HG03045 (cell line): Measurements from ENCODE around the gene KLHDC3.

Experiments
- ATAC-seq: cut with Tn5 transposase; IDR thresholded peaks from one replicate; pipeline ENCODE4 v1.9.1; 2021; ENCODE audit warnings: mild to moderate bottlenecking, moderate library complexity; ENCODE audit not compliant: unreplicated experiment

Gene KLHDC3, protein sequence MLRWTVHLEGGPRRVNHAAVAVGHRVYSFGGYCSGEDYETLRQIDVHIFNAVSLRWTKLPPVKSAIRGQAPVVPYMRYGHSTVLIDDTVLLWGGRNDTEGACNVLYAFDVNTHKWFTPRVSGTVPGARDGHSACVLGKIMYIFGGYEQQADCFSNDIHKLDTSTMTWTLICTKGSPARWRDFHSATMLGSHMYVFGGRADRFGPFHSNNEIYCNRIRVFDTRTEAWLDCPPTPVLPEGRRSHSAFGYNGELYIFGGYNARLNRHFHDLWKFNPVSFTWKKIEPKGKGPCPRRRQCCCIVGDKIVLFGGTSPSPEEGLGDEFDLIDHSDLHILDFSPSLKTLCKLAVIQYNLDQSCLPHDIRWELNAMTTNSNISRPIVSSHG

DNA sequence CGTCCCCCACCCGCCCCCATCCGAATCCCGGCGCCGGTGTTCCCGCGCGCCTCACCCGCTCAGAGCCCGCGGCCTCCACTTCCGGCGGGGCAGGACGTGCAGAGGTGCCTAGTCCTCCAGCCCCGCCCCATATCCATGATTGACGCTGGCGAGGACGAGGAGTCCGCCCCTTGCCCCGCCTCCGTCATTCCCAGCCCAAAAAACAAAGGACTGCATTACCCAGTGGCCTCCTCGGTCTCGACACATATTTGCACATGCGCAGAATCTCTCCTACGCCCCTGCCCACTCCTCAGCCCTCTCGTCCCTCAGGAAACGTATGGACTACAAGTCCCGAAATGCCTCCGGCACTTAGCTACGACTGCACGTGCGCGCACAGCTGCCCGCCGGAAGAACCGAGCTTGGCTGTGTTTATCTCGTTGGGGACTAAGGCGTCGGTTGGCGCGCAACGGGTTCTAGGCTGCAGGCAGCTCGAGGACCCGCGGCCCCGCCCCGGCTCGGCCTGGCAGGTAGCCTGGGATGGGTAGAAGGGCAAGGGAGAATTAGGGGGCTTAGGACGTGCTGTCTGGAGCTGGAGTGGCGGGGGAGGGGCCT lies at the start of gene KLHDC3, which contains the start of gene MEA1:
TSS of gene KLHDC3 (plus strand) at position 407 of the 591 bp plus-strand sequence. CDS start 2,944 bp downstream, outside the sequence.
TSS of gene MEA1 (minus strand) at position 104 of the 591 bp plus-strand sequence. CDS start 133 bp downstream, outside the sequence.
- ATAC-seq = peak; percentile 89

DNA sequence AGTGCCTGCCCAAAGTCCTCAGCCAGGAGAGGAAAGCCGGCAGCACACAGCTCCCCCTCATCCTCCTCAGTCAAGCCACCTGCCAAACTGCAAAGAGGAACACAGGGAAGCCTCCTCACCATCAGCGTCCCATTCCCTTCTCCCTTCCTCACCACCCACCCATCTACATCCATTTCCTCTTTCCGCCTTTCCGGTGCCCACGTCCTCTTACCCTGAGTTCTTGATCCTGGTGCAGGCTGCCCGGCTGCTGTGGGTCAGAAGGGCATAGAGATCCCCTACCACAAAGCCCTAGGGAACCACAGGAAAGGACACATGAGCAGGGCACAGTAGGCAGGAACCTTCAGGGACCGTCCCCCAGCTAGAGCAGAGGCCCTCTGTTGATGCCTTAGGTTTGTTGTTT lies 47.5 kb upstream of the KLHDC3 start:
- no peak for ATAC-seq

DNA sequence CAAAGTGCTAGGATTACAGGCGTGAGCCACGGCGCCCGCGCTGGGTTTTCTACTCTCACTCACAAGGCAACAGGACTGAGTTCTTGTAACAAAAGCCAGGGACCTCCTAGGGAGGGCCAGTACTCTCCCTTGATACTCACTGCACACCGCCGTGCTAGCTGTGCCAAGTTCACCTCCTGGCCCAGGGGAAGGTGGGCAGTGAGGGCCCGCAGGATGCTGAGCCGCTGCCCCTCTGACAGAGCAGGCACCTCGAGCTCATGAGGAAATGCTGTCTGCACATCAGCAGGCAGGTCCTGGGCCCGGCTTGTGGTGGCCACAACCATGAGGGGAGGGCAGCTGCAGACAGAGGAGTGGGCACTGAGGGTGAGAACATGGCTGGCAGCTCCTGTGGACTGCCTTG lies 46.8 kb upstream of the KLHDC3 start:
- no peak for ATAC-seq

DNA sequence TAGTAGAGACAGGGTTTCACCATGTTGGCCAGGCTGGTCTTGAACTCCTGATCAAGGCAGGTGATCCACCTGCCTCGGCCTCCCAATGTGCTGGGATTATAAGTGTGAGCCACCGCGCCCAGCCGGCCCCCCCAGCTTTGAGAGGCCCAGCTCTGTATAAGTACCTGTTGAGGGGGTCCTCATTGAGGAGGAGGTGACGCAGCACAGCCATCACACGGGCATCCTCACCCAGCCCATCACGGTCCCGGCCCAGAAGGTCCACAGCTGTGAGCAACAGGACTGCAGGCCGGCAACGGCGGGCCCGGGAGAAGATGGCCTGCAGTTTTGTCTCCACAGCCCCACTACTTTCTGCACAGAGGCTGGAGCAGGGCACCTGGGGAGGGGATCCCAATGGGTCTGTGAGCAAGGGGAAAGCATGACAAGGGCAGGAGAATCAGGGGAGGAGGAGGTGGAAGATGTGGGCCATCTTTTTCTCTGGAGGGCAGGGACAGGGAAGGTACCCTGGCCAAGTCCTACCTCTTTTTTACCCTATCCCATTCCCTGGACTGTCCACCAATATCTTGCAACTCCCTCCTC lies 45.8 kb upstream of the KLHDC3 start:
- ATAC-seq = no peak

DNA sequence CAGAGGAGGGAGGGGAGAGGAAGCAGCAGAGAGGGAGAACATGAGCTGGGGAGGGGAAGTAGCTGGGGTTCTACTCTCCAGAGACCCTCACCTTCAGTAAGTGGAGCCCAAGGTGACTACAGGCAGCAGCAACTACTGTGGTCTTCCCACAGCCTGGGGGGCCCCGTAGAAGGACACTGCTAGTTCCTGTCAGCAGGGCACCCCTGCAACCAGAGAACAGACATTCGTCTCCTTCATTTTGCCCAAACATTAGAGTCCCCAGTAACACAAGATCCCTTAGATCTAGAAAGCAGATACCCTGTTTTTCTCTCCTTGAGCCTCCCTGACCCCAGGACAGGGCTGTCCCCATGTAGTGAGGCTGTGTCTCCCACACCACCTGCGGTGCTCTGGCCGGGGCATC lies 45.3 kb upstream of the KLHDC3 start:
- no peak for ATAC-seq

DNA sequence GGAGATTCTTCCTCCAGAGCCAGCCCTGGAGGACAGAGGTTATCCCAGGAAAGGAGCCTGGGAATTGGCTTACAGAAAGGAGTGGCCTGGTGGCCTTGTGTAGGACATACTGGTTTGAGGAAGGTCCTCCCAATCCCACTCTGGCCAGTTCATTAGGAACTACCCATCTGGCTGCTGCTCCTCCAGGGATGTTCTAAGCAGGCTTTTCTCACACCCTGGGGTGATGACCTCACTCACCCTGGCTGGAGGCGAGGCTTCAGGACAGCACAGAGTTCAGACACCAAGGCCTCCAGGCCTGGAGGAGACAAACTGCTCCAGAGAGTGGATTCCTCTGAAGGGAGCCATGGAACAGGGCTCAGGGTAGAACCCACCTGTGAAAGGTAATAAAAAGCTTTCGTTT lies 44.6 kb upstream of the KLHDC3 start:
- no peak for ATAC-seq

DNA sequence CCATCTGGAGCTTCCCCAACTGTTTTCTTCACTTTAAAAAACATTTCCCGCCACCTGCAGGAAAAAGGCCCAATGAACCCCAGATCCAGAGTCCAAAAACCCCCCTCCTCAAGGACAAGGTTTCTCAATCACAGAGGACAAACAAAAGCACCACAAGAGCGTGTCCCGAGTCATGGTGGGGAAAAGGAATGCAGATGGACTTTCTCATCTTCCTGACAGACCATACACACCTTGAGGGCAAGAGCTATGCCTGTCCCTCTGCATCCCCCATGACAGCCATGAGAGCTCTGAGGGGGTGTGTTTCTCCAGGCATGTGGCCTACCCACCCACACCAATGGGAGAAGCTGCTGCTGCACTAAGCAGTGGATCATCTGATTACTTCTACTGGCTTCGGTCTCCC lies 44.1 kb upstream of the KLHDC3 start:
- no peak for ATAC-seq

DNA sequence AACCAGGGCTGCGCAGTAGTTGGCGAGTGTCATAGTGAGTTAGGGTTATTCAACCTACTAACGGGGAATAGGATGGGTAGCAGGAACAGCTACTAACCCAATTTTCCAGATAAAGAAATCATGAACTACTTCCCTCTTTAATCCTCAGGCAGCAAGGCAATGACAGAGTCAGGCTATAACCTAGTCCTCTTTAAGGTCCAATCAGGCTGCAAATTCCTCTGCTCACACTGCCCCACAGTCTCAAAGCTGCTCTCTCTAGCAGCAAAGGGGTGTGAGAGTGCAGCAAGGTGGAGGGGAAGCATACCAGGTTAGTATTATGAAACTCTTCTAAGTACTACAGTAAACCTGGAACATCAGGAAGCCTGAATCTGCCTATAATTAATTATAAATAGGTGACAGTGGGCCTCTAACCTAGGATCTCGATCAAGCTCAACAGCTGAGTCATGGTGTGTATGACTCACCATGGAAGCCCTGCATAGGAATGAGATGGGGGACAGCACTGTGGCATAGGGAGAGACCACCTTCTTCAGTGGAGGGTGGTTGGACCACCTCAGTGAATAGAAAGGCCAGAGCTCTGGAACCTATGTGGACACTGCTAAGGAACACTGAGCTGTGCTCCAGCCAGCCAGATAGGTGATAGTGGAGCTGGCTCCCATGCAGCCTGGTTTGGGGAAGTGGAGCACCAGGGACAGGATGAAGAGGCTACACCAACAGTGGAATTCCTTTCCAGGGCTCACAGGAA lies 43.0 kb upstream of the KLHDC3 start:
- ATAC-seq = no peak

DNA sequence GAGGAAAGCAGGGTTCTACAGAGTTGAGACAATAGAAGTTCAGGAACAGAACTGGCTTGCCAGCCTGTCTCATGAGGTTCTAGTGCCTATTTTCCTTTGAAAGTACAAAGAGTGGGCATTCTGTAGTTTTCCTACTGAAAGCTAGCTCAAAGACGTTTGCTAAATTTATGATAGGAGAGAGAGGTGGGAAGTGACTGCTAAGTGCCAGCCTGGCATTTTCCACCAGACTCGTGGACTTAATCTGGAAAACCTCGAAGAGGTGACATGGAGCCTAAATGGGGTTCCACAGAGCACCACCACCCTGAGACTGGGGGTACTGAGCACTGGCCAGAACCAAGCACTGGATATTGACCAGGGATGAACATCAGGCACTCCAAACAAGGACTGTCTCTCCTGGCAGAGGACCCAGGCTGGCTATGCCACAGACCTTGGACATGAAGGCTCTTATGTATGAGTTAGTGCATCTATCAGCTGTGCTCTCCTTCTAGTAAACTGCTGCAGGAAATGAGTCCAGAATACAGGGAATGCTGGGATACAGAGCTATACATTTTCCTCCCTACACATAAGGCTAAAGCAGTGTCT lies 42.2 kb upstream of the KLHDC3 start:
- ATAC-seq = no peak

DNA sequence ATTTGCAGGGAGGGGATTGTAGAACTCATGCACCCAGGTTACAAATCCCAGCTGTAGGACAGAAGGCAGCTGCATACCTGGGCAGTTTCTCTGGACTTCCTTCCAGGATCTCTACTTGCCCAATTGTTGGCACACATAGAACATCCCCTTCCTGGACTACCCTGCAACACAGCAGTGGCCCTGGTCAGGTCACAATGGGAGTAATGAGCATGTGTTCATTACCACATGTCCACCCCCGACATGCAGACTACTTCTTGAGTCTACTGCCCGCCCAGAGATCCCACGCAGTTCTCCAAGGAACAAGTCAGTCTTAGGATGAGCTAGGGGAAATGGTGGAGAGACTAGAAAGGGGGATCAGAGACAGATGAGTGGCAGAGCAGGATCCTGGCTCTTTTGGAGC lies 40.1 kb upstream of the KLHDC3 start:
- no peak for ATAC-seq

DNA sequence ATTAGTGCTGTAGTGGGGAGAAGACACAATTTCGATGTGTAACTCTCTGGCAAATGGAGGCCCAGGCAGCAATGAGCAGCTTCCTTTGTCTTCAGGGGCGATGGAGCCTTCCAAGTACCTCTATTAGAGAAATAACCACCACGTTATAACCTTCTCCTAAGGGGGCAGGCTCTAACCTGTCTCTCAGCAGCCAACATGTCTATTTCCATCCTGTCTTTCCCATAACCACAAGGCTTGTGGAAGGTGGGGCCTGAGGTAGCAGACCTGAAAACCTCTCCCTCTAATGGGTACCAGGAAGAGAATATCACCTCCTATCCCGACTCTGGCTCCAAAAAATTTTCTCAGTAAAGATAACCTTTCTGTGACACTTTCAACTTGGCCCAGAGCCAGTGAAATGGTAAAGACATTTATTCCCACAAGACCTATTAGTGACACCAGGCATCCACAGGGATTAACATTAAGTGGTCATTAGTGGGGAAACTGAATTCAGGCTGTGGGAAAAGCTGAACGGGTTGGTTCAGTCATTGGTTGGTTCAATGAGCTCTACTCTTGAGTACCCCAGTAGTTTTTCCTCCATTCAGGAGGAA lies 39.0 kb upstream of the KLHDC3 start:
- no peak for ATAC-seq

DNA sequence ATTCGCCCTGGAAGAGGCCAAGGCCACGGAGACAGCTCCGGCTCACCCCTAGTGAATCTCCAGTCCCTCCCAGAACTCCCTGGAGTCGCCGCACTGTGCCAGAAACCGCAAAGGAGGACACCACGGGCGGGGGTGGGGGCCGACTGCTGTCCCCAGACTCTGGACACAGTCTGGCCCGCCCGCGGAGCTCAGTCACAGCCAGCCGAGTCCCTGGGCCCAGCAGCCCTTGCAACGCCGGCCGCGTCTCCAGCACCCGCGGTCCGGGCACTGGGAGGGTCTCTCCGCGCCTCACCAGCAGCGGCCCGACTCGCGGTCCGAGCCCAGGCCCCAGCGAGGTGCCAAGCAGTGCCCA lies 35.6 kb upstream of the KLHDC3 start:
- ATAC-seq = peak; percentile 23

DNA sequence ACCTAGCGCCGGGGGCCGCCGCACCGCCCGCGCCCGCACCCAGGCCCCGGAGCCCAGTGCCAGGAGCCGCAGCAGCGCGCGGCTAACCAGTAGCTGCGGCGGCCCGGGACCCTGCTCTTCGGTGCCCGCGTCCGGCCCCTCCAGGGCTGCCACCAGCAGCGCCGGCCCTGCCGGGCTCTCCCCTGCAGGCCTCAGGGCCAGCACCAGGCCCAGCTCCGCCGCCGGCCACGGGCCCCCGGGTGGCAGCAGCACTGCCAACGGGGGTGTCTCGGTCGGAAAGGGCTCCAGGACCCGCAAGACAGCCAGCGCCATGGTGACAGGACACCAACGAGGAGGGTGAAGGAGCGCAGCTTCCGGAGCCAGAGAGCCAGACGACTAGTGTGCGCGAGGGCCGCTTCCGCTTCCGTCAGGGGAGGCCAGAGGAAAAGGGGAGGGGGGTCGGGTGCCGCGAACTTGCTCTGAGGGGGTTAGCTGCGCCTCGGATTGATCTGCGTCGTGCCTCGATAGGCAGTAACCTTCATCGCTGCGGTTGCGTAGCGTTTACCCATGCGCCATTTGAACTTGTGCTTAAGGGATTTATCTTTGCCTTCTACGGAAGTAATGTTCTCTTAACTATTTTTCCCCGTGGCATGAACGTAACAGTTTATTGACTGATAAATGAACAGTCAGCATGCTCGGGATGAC lies 35.1 kb upstream of the KLHDC3 start, which contains the start of gene PEX6:
TSS of gene PEX6 (minus strand) at position 343 of the 684 bp plus-strand sequence. CDS start at position 312, 31 bp downstream.
- ATAC-seq = peak; percentile 89

DNA sequence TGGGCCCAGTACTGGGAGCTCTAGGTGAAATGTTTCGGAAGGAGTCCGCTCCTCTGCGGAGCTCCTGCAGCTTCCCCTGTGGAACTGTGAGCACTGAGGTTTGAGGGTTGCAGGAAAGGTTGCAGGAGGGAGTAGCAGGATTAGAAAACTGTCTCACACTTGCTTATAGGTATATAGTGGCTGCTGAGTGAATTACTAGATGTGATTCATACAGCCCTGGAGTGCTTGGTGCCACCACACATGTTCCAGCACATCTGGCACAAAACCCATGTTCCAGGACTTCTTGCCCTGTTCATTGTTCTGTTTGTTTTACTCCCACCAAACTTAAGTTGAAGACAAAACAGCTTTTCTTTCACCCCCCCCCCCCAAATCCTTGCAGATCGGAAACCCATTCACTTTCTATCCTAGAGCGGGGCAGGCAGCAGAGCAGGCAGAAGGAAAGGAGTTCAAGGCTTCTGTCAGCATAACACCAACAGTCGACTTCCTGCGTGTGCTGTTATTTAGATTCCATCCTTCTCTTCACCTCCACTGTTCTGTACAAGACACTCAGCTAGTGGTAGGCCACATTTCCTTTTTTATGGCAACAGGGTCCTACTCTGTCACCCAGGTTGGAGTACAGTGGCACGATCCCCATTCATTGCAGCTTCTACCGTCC lies 34.4 kb upstream of the KLHDC3 start:
- ATAC-seq = no peak

DNA sequence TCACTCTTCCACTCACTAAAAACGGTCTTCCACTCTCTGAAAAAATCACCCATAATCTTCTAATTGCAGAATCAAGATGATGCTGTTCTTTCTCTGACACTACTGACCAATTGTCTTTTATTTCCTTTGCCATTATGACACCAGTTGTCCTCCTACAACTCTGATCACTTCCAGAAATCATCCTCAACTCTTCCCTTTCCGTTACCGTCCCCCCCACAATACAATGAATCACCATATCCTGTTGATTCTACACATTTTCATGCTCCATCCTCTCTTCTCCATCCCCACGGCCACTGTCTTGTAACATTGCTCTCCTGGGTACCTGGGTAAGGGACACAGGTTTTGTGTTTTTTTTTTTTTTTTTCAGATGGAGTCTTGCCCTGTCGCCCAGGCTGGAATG lies 32.2 kb upstream of the KLHDC3 start:
- no peak for ATAC-seq

DNA sequence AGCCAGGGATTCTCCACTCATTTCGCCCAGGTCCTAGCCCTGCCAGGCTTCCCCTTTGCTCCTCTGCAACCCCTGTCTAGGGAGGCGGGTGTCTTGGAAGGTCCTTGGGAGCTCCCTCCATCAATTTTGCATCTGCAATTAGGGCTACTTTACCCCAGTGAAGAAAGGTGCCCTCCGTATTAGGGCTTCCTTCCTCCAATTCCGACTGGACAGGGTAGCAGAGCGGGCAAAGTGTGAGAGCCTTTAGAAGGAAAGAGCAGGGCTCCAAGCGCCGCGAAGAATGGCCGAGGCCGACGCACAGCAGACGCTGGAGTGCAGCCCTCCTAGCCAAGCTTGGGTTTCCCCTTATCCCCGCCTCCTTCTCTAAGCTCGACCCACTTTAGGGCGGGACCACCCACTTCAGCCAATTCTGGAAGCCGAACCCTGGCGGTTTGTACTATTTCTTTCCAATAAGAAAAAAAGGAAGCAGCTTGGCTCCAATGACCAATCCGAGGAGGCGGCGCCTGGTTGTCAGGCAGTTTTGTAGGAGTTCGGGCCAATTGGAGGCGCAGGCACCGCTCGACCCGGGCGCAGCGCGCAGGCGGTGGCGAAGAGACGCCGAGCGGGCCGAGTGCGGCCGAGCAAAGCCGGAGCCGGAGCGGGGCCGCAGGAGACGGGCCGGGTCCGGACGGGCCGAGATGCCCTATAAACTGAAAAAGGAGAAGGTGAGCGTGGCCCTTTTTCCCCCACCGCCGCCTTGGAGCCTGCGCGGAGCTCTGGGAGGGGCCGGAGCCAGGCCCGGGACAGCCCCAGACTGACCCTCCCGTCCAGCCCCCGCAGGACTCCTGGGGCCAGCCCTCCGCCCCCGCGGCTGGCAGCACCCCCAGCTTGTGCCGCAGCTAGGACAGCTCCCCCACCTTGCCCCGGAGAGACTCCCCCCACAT lies 29.8 kb upstream of the KLHDC3 start, which contains the start of gene PPP2R5D:
TSS of gene PPP2R5D (plus strand) at position 570 of the 923 bp plus-strand sequence. CDS start at position 678, 108 bp downstream.
- peak; percentile 91 for ATAC-seq

DNA sequence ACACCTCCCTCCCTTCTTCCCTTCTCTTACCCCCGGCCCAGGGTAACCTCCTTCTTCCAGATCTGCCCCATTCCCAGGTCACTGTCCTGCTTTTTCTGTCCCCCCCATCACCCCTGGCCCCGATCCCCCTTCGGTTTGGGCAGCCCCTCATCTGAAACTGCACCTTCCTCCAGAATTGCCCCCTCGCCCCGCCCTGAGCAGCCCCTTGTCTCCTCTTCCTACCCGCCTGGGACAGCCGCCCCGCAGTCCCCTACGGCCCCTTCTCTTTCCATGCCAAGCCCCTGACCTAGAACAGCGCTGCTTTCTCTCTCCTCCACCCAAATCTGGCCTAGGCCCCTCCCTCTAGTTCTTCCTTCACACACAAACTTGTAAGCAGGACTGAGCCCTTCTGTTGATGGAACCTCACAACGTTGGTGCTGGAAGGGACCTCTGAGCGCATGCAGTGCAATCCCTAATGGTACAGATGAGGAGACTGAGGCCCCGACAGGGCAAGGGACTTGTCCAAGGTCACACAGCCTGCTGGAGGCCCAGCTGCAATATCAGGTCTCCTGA lies 29.0 kb upstream of the KLHDC3 start:
- ATAC-seq = no peak
